CD4-positive, alpha-beta T cell (primary cell): ENCODE data around the gene DHX30. TPM values are rescaled to one million over a fixed set of nuclear protein-coding genes. Genes with fewer than 3 reads are reported as not detected.

Source experiments
- ATAC-seq: fragments of 200-7000 bp; cut with Tn5 transposase; one replicate; pipeline ENCODE4 v1.10.0; 2022; ENCODE audit warnings: mild to moderate bottlenecking; ENCODE audit not compliant: poor library complexity
- CTCF ChIA-PET: fragments of 350-600 bp; sonication (Branson Sonifier 250); formaldehyde crosslinking; loops from one replicate; lab custom pipeline; 2021; ENCODE audit warnings: antibody characterized with exemption, inconsistent platforms; lab: Charles Lee
- POLR2A ChIA-PET: fragments of 350-600 bp; sonication (Branson Sonifier 250); formaldehyde crosslinking; loops from one replicate; lab custom pipeline; 2021; ENCODE audit warnings: antibody characterized with exemption, inconsistent platforms; lab: Charles Lee
- DNase-seq, 14 experiments: peaks; one replicate each; pipeline ENCODE4 v3.0.0-alpha.2; 2013 to 2020; ENCODE audit warnings: mixed read lengths in 2 of 14
- H3K27ac ChIP-seq, 2 donors: one replicate each; pipeline versions ENCODE4 v1.5.1 to v1.7.0; 2013; ENCODE audit warnings: low read length in 2 of 2, low read depth in 1 of 2, mild to moderate bottlenecking in 1 of 2
- H3K27me3 ChIP-seq, 2 experiments: 1 replicate in 1 of 2; 2 replicates in 1 of 2; pipeline versions ENCODE4 v1.6.1 to v1.7.0; 2013; ENCODE audit warnings: low read length in 2 of 2, control low read depth in 1 of 2, mild to moderate bottlenecking in 1 of 2, moderate library complexity in 1 of 2; ENCODE audit not compliant: insufficient read depth in 2 of 2, control insufficient read depth in 1 of 2
- H3K36me3 ChIP-seq: one replicate; pipeline ENCODE4 v1.6.1; 2013; ENCODE audit warnings: low read length, control low read depth; ENCODE audit not compliant: insufficient read depth
- H3K4me1 ChIP-seq: one replicate; pipeline ENCODE4 v1.6.1; 2013; ENCODE audit warnings: low read length, control low read depth; ENCODE audit not compliant: insufficient read depth
- H3K4me3 ChIP-seq: one replicate; pipeline ENCODE4 v1.5.1; 2013; ENCODE audit warnings: mild to moderate bottlenecking, low read length, moderate library complexity
- H3K9me3 ChIP-seq, 2 experiments: 1 replicate in 1 of 2; 2 replicates in 1 of 2; pipeline versions ENCODE4 v1.6.1 to v1.7.0; 2013; ENCODE audit warnings: low read length in 2 of 2, mild to moderate bottlenecking in 2 of 2, control low read depth in 1 of 2, moderate library complexity in 1 of 2; ENCODE audit not compliant: control insufficient read depth in 1 of 2, insufficient read depth in 1 of 2
- H3K27ac Mint-ChIP-seq: one replicate; pipeline ENCODE4 v1.8.0; 2020; ENCODE audit warnings: mixed read lengths
- H3K27me3 Mint-ChIP-seq: one replicate; pipeline ENCODE4 v1.8.0; 2021; ENCODE audit warnings: mixed read lengths
- H3K36me3 Mint-ChIP-seq: one replicate; pipeline ENCODE4 v1.8.0; 2021; ENCODE audit warnings: low read depth, mixed read lengths
- H3K4me1 Mint-ChIP-seq: one replicate; pipeline ENCODE4 v1.8.0; 2021; ENCODE audit warnings: low read depth, mixed read lengths
- H3K4me3 Mint-ChIP-seq: one replicate; pipeline ENCODE4 v1.8.0; 2020; ENCODE audit warnings: mild to moderate bottlenecking, mixed read lengths
- H3K9me3 Mint-ChIP-seq: one replicate; pipeline ENCODE4 v1.8.0; 2020; ENCODE audit warnings: mixed read lengths
- CTCF ChIP-seq: fragments of 200-600 bp; IDR thresholded peaks from one replicate; pipeline ENCODE4 v1.8.0; 2022; ENCODE audit warnings: antibody characterized with exemption, mild to moderate bottlenecking
- intact Hi-C, 2 experiments: fragments of 100-400 bp; cut with DNase I in 1 of 2; cut with micrococcal nuclease in 1 of 2; formaldehyde crosslinking; loops; one replicate each; pipeline versions ENCODE4 v1.15.1 to v1.9.0; 2023 to 2025; cut with DNase I, micrococcal nuclease
- total RNA-seq, 174 experiments: library from RNA in 2 of 174; stranded (reverse) in 2 of 174; gene quantifications; one replicate each; pipeline ENCODE4 v1.2.3 and lab custom pipeline; 2021 to 2026

DHX30 gene
- total RNA-seq, 2 experiments from 2014 or later, result 75.1 to 75.6 TPM

- CTCF ChIA-PET, result interaction anchor here (1.2 kb wide), 1 partner anchor 35 kb away, joined by 3 read pairs; no protein-coding TSS in a partner anchor
- no peak overlapping the region for H3K4me3 ChIP-seq
- no peaks in the 10 kb centered on the region for H3K4me1 ChIP-seq
- no peaks in the 10 kb centered on the region for H3K9me3 ChIP-seq
- Mint-ChIP-seq H3K27me3 (no peaks in the 10 kb centered on the region), H3K4me3 (no peak overlapping the region), H3K27ac (no peak overlapping the region), H3K4me1 (no peaks in the 10 kb centered on the region), H3K9me3 (no peaks in the 10 kb centered on the region), H3K36me3 (peaks cover 15% of the 10 kb centered on the region)
- DNase-seq, result no peak
- H3K27ac ChIP-seq, result no peak overlapping the region
- H3K27me3 ChIP-seq, result no peaks in the 10 kb centered on the region
- ATAC-seq, result no peak
- POLR2A ChIA-PET, result no interaction called here
- TF ChIP-seq CTCF, result no peak
- peaks cover 19% of the 10 kb centered on the region for H3K36me3 ChIP-seq
- intact Hi-C loops, result no loop called here
Measured at GRCh38 chr3:47859956-47860605, 57.1 kb downstream of the DHX30 start.

GRCh38 chr3:47863391-47864128 is 60.6 kb downstream of the DHX30 start:
- no peak overlapping the region for H3K4me3 ChIP-seq
- H3K27ac ChIP-seq, result no peak overlapping the region
- no peaks in the 10 kb centered on the region for H3K27me3 Mint-ChIP-seq
- TF ChIP-seq CTCF, result no peak
- H3K4me1 Mint-ChIP-seq, result no peaks in the 10 kb centered on the region
- peaks cover 26% of the 10 kb centered on the region for H3K36me3 ChIP-seq
- DNase-seq, result no peak
- ChIA-PET CTCF (no interaction called here), POLR2A (no interaction called here)
- ATAC-seq, result no peak
- H3K9me3 Mint-ChIP-seq, result no peaks in the 10 kb centered on the region
- no peak overlapping the region for H3K27ac Mint-ChIP-seq
- no peaks in the 10 kb centered on the region for H3K27me3 ChIP-seq
- no peak overlapping the region for H3K4me3 Mint-ChIP-seq
- intact Hi-C loops, result no loop called here
- peaks cover 29% of the 10 kb centered on the region for H3K36me3 Mint-ChIP-seq
- H3K9me3 ChIP-seq, result no peaks in the 10 kb centered on the region
- H3K4me1 ChIP-seq, result no peaks in the 10 kb centered on the region

GRCh38 chr3:47865192-47865591 is 62.3 kb downstream of the DHX30 start:
- no peak for TF ChIP-seq CTCF
- H3K36me3 ChIP-seq, result peaks cover 42% of the 10 kb centered on the region
- no peak overlapping the region for H3K4me3 ChIP-seq
- ChIA-PET POLR2A (no interaction called here), CTCF (interaction anchor here (0.6 kb wide), 1 partner anchor 66 kb away, joined by 3 read pairs; no protein-coding TSS in a partner anchor)
- H3K27ac ChIP-seq, result no peak overlapping the region
- no peaks in the 10 kb centered on the region for H3K9me3 Mint-ChIP-seq
- H3K4me1 Mint-ChIP-seq, result no peaks in the 10 kb centered on the region
- H3K9me3 ChIP-seq, result no peaks in the 10 kb centered on the region
- no peak for DNase-seq
- no peak overlapping the region for H3K27ac Mint-ChIP-seq
- no peak overlapping the region for H3K4me3 Mint-ChIP-seq
- no peak for ATAC-seq
- no peaks in the 10 kb centered on the region for H3K27me3 Mint-ChIP-seq
- H3K4me1 ChIP-seq, result no peaks in the 10 kb centered on the region
- no peaks in the 10 kb centered on the region for H3K27me3 ChIP-seq
- peaks cover 46% of the 10 kb centered on the region for H3K36me3 Mint-ChIP-seq
- intact Hi-C loops, result no loop called here
